Measurements from ENCODE around the gene ULBP2.
"Not testable (repeated sequence)": the region's sequence is repeated elsewhere in the genome, so short reads cannot be mapped to it uniquely, and the experiment has no call there.

ULBP2 gene

GRCh38 chr6:149941583-149942460 is at the start of gene ULBP2:
ULBP2 (plus strand) TSS chr6:149942014; CDS start chr6:149942073, 59 bp downstream.
- peak; percentile 94 for DNase-seq

- DNase-seq = no peak
These were observed 46.7 kb upstream of the ULBP2 start for GRCh38 chr6:149895048-149895590.

- DNase-seq = no peak
These were observed 46.0 kb upstream of the ULBP2 start for GRCh38 chr6:149895833-149896271.

GRCh38 chr6:149896491-149896890 is 45.3 kb upstream of the ULBP2 start:
- no peak for DNase-seq

GRCh38 chr6:149897015-149897697 is 44.7 kb upstream of the ULBP2 start:
- peak; percentile 42 for DNase-seq

GRCh38 chr6:149897855-149898744 is 43.7 kb upstream of the ULBP2 start, which contains the start of gene RAET1E:
RAET1E (minus strand) TSS chr6:149898113; CDS start chr6:149890901, 7,212 bp downstream.
- no peak for DNase-seq

- no peak for DNase-seq
These were observed 42.8 kb upstream of the ULBP2 start for GRCh38 chr6:149898966-149899365.

- no peak for DNase-seq
These were observed 42.3 kb upstream of the ULBP2 start for GRCh38 chr6:149899486-149899885.

GRCh38 chr6:149899926-149900619 is 41.7 kb upstream of the ULBP2 start:
- no peak for DNase-seq

GRCh38 chr6:149900620-149901443 is 41.0 kb upstream of the ULBP2 start:
- DNase-seq = no peak

- no peak for DNase-seq
These were observed 40.2 kb upstream of the ULBP2 start for GRCh38 chr6:149901444-149902140.

- no peak for DNase-seq
These were observed 37.7 kb upstream of the ULBP2 start for GRCh38 chr6:149903938-149904611.

- no peak for DNase-seq
These were observed 37.0 kb upstream of the ULBP2 start for GRCh38 chr6:149904661-149905370.

GRCh38 chr6:149905371-149905910 is 36.4 kb upstream of the ULBP2 start:
- no peak for DNase-seq

GRCh38 chr6:149905911-149906371 is 35.9 kb upstream of the ULBP2 start:
- no peak for DNase-seq

- no peak for DNase-seq
These were observed 35.4 kb upstream of the ULBP2 start for GRCh38 chr6:149906405-149906804.

GRCh38 chr6:149907317-149907716 is 34.5 kb upstream of the ULBP2 start:
- no peak for DNase-seq

GRCh38 chr6:149908480-149908879 is 33.3 kb upstream of the ULBP2 start:
- DNase-seq = not testable (repeated sequence)

All from amniotic stem cell (primary cell).